ENCODE results near the gene EXT2.
A peak's percentile ranks its signal among the peaks of the same experiment; 100 is the strongest.

EXT2 gene

GRCh38 chr11:44174842-44175241, 79.4 kb downstream of the EXT2 start:
- POLR2A ChIA-PET = no interaction called here
- CTCF ChIA-PET = no interaction called here
- TF ChIP-seq TARDBP (IDR thresholded peaks at IDR 0.05) (no peak), FOXK2 (IDR thresholded peaks at IDR 0.05) (no peak), ARNT (IDR thresholded peaks at IDR 0.05) (no peak), HDGF (IDR thresholded peaks at IDR 0.05; ENCODE audit: borderline replicate concordance) (no peak), PKNOX1 (IDR thresholded peaks at IDR 0.05) (no peak), BHLHE40 (IDR thresholded peaks at IDR 0.05; ENCODE audit: borderline replicate concordance) (no peak), FOXA1 (IDR thresholded peaks at IDR 0.05) (no peak), FOXM1 (IDR thresholded peaks at IDR 0.05; ENCODE audit: borderline replicate concordance) (no peak), CTBP1 (IDR thresholded peaks at IDR 0.05; ENCODE audit: borderline replicate concordance) (no peak), ELF4 (IDR thresholded peaks at IDR 0.05) (no peak)
- no peak for DNase-seq (ENCODE audit: extremely low spot score)

- no peak for DNase-seq (ENCODE audit: extremely low spot score)
- ChIA-PET CTCF (interaction anchor here (0.5 to 1.1 kb wide), 3 partner anchors 11 to 20 kb away, joined by 3 to 5 read pairs (median 3); no protein-coding TSS in a partner anchor), POLR2A (no interaction called here)
- TF ChIP-seq FOXK2 (IDR thresholded peaks at IDR 0.05) (no peak), HDGF (IDR thresholded peaks at IDR 0.05; ENCODE audit: borderline replicate concordance) (no peak), ELF4 (IDR thresholded peaks at IDR 0.05) (no peak), TARDBP (IDR thresholded peaks at IDR 0.05) (no peak), LEF1 (IDR thresholded peaks at IDR 0.05; ENCODE audit: borderline replicate concordance) (no peak), ARNT (IDR thresholded peaks at IDR 0.05) (no peak), SP1 (IDR thresholded peaks at IDR 0.05) (no peak), FOXM1 (IDR thresholded peaks at IDR 0.05; ENCODE audit: borderline replicate concordance) (no peak), FOXA1 (IDR thresholded peaks at IDR 0.05) (no peak), CTBP1 (IDR thresholded peaks at IDR 0.05; ENCODE audit: borderline replicate concordance) (no peak), PKNOX1 (IDR thresholded peaks at IDR 0.05) (no peak), BHLHE40 (IDR thresholded peaks at IDR 0.05; ENCODE audit: borderline replicate concordance) (no peak), SUZ12 (IDR thresholded peaks at IDR 0.05) (no peak)
Measured at GRCh38 chr11:44176546-44177213, 81.2 kb downstream of the EXT2 start.

- POLR2A ChIA-PET = no interaction called here
Measured at GRCh38 chr11:44177905-44178304, 82.4 kb downstream of the EXT2 start.

GRCh38 chr11:44178381-44178780, 82.9 kb downstream of the EXT2 start:
- ChIA-PET POLR2A (no interaction called here), CTCF (interaction anchor here (0.6 to 1.4 kb wide), 7 partner anchors 10 to 901 kb away, joined by 3 to 7 read pairs (median 4); no protein-coding TSS in a partner anchor)
- peak; percentile 86 for TF ChIP-seq PKNOX1 (IDR thresholded peaks at IDR 0.05)
- no peak for TF ChIP-seq FOXA1 (IDR thresholded peaks at IDR 0.05)
- peak; percentile 35 for DNase-seq (ENCODE audit: extremely low spot score)

More at GRCh38 chr11:44177905-44178304, 82.4 kb downstream of the EXT2 start:
- no peak for DNase-seq (ENCODE audit: extremely low spot score)
- CTCF ChIA-PET = interaction anchor here (1.1 to 1.4 kb wide), 2 partner anchors 10 to 14 kb away, joined by 3 to 6 read pairs; no protein-coding TSS in a partner anchor
- no peak for TF ChIP-seq ELF4 (IDR thresholded peaks at IDR 0.05)

- ChIA-PET CTCF (interaction anchor here (0.6 to 1.4 kb wide), 6 partner anchors 9 to 695 kb away, joined by 3 to 7 read pairs (median 4); no protein-coding TSS in a partner anchor), POLR2A (interaction anchor here (0.5 kb wide), 1 partner anchor 84 kb away, joined by 3 read pairs; no protein-coding TSS in a partner anchor)
- TF ChIP-seq TARDBP (IDR thresholded peaks at IDR 0.05) (no peak), PKNOX1 (IDR thresholded peaks at IDR 0.05) (peak; percentile 64; the same call in 1 of the 2 replicates)
- DNase-seq (ENCODE audit: extremely low spot score) = no peak
Measured at GRCh38 chr11:44179173-44179572, 83.7 kb downstream of the EXT2 start.

- CTCF ChIA-PET = interaction anchor here (0.7 kb wide), 1 partner anchor 37 kb away, joined by 3 read pairs; no protein-coding TSS in a partner anchor
- DNase-seq (ENCODE audit: extremely low spot score) = no peak
- TF ChIP-seq CTBP1 (IDR thresholded peaks at IDR 0.05; ENCODE audit: borderline replicate concordance) (no peak), FOXK2 (IDR thresholded peaks at IDR 0.05) (no peak), TARDBP (IDR thresholded peaks at IDR 0.05) (no peak), LEF1 (IDR thresholded peaks at IDR 0.05; ENCODE audit: borderline replicate concordance) (no peak), ARNT (IDR thresholded peaks at IDR 0.05) (no peak), BHLHE40 (IDR thresholded peaks at IDR 0.05; ENCODE audit: borderline replicate concordance) (no peak), PKNOX1 (IDR thresholded peaks at IDR 0.05) (no peak), SP1 (IDR thresholded peaks at IDR 0.05) (no peak), SUZ12 (IDR thresholded peaks at IDR 0.05) (no peak), ZNF384 (IDR thresholded peaks at IDR 0.05) (no peak), HDGF (IDR thresholded peaks at IDR 0.05; ENCODE audit: borderline replicate concordance) (no peak), NFRKB (IDR thresholded peaks at IDR 0.05) (no peak), ELF4 (IDR thresholded peaks at IDR 0.05) (no peak), FOXM1 (IDR thresholded peaks at IDR 0.05; ENCODE audit: borderline replicate concordance) (no peak), L3MBTL2 (conservative IDR thresholded peaks at IDR 0.05) (no peak), FOXA1 (IDR thresholded peaks at IDR 0.05) (no peak)
- POLR2A ChIA-PET = no interaction called here
Measured at GRCh38 chr11:44180107-44180506, 84.6 kb downstream of the EXT2 start.

All from HEK293T (cell line).